OCI-LY1 (cell line): ENCODE results near the gene ROR1.

Source experiments
- H2AFZ ChIP-seq: fragments of 200-600 bp; sonication (generic), shearing (Covaris generic); 2 replicates; pipeline ENCODE4 v1.6.0; 2014; ENCODE audit warnings: antibody characterized with exemption, mild to moderate bottlenecking, low read length
- H3F3A ChIP-seq: fragments of 200-600 bp; sonication (generic), shearing (Covaris generic); 2 replicates; pipeline ENCODE4 v1.6.0; 2014; ENCODE audit warnings: mild to moderate bottlenecking, antibody characterized with exemption, low read length, moderate library complexity; ENCODE audit not compliant: insufficient read depth
- H3K27ac ChIP-seq: fragments of 200-600 bp; sonication (generic); 2 replicates; pipeline ENCODE4 v1.5.1; 2014; ENCODE audit warnings: low read length, mixed run types, mild to moderate bottlenecking, low read depth; ENCODE audit not compliant: poor library complexity, severe bottlenecking
- H3K27me3 ChIP-seq: fragments of 200-600 bp; sonication (generic); 2 replicates; pipeline ENCODE4 v1.6.0; 2014; ENCODE audit warnings: antibody characterized with exemption, mild to moderate bottlenecking, low read length, moderate library complexity; ENCODE audit not compliant: insufficient read depth
- H3K36me3 ChIP-seq: fragments of 200-600 bp; sonication (generic); 2 replicates; pipeline ENCODE4 v1.6.1; 2014; ENCODE audit warnings: mild to moderate bottlenecking, antibody characterized with exemption, low read length, moderate library complexity, mixed read lengths; ENCODE audit not compliant: insufficient read depth
- H3K4me1 ChIP-seq: fragments of 200-600 bp; sonication (generic); 2 replicates; pipeline ENCODE4 v1.5.1; 2014; ENCODE audit warnings: mild to moderate bottlenecking, low read length, moderate library complexity; ENCODE audit not compliant: insufficient read depth, severe bottlenecking
- H3K4me2 ChIP-seq: fragments of 200-600 bp; sonication (generic), shearing (Covaris generic); 2 replicates; pipeline ENCODE4 v1.6.1; 2014; ENCODE audit warnings: low read length
- H3K4me3 ChIP-seq: fragments of 200-600 bp; sonication (generic); 2 replicates; pipeline ENCODE4 v1.5.1; 2014; ENCODE audit warnings: low read length, low read depth, mild to moderate bottlenecking, mixed read lengths; ENCODE audit not compliant: poor library complexity, severe bottlenecking
- H3K79me2 ChIP-seq: fragments of 200-600 bp; shearing (Covaris generic); 2 replicates; pipeline ENCODE4 v1.6.1; 2016; ENCODE audit warnings: mixed run types, low read length, mixed read lengths; ENCODE audit not compliant: insufficient read depth
- H3K9ac ChIP-seq: fragments of 200-600 bp; sonication (generic), shearing (Covaris generic); 2 replicates; pipeline ENCODE4 v1.6.1; 2014; ENCODE audit warnings: mild to moderate bottlenecking, low read length, mixed read lengths
- H3K9me2 ChIP-seq: fragments of 200-600 bp; sonication (generic), shearing (Covaris generic); 2 replicates; pipeline ENCODE4 v1.6.1; 2014; ENCODE audit warnings: low read depth, mild to moderate bottlenecking, low read length, mixed read lengths
- H3K9me3 ChIP-seq: fragments of 200-600 bp; shearing (Covaris generic); 2 replicates; pipeline ENCODE4 v1.6.1; 2014; ENCODE audit warnings: low read length, mixed read lengths
- H4K20me1 ChIP-seq: fragments of 200-600 bp; sonication (generic), shearing (Covaris generic); 2 replicates; pipeline ENCODE4 v1.6.0; 2016; ENCODE audit warnings: mild to moderate bottlenecking, low read length; ENCODE audit not compliant: insufficient read depth
- EZH2 ChIP-seq: fragments of 200-600 bp; sonication (generic), shearing (Covaris generic); IDR thresholded peaks from 2 replicates; pipeline ENCODE4 v1.8.0; 2017; ENCODE audit warnings: borderline replicate concordance, mixed run types, mild to moderate bottlenecking, antibody characterized with exemption, low read length, moderate library complexity, mixed read lengths
- TF ChIP-seq, protein P1 (sequence below): fragments of 200-600 bp; sonication (generic), shearing (Covaris generic); IDR thresholded peaks from 2 replicates; pipeline ENCODE4 v1.5.1; 2017; ENCODE audit warnings: mild to moderate bottlenecking, antibody characterized with exemption, low read length, moderate library complexity, mixed read lengths

ROR1 gene

GRCh38 chr1:64093941-64094340 is 320.1 kb downstream of the ROR1 start:
- Histone ChIP-seq H3K4me2 (no peak overlapping the region), H3K4me3 (no peak overlapping the region), H3F3A (no peaks in the 10 kb centered on the region), H3K27ac (no peak overlapping the region), H3K9me2 (no peaks in the 10 kb centered on the region), H3K4me1 (no peaks in the 10 kb centered on the region), H3K79me2 (no peaks in the 10 kb centered on the region), H4K20me1 (no peaks in the 10 kb centered on the region), H3K9ac (no peak overlapping the region), H3K27me3 (no peaks in the 10 kb centered on the region), H3K36me3 (no peaks in the 10 kb centered on the region), H2AFZ (no peak overlapping the region), H3K9me3 (no peaks in the 10 kb centered on the region)
- no peak for TF ChIP-seq EZH2
- TF ChIP-seq, protein P1, sequence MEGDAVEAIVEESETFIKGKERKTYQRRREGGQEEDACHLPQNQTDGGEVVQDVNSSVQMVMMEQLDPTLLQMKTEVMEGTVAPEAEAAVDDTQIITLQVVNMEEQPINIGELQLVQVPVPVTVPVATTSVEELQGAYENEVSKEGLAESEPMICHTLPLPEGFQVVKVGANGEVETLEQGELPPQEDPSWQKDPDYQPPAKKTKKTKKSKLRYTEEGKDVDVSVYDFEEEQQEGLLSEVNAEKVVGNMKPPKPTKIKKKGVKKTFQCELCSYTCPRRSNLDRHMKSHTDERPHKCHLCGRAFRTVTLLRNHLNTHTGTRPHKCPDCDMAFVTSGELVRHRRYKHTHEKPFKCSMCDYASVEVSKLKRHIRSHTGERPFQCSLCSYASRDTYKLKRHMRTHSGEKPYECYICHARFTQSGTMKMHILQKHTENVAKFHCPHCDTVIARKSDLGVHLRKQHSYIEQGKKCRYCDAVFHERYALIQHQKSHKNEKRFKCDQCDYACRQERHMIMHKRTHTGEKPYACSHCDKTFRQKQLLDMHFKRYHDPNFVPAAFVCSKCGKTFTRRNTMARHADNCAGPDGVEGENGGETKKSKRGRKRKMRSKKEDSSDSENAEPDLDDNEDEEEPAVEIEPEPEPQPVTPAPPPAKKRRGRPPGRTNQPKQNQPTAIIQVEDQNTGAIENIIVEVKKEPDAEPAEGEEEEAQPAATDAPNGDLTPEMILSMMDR = no peak

GRCh38 chr1:64095832-64096231 is 322.0 kb downstream of the ROR1 start:
- Histone ChIP-seq H3K9me2 (no peaks in the 10 kb centered on the region), H3K4me3 (no peak overlapping the region), H3K27ac (no peak overlapping the region), H3K79me2 (no peaks in the 10 kb centered on the region), H4K20me1 (no peaks in the 10 kb centered on the region), H3K9me3 (no peaks in the 10 kb centered on the region), H3K36me3 (no peaks in the 10 kb centered on the region), H3K4me1 (no peaks in the 10 kb centered on the region), H3F3A (no peaks in the 10 kb centered on the region), H3K27me3 (no peaks in the 10 kb centered on the region), H2AFZ (no peak overlapping the region), H3K9ac (no peak overlapping the region), H3K4me2 (no peak overlapping the region)
- TF ChIP-seq, protein P1 = no peak
- TF ChIP-seq EZH2 = no peak

DNA sequence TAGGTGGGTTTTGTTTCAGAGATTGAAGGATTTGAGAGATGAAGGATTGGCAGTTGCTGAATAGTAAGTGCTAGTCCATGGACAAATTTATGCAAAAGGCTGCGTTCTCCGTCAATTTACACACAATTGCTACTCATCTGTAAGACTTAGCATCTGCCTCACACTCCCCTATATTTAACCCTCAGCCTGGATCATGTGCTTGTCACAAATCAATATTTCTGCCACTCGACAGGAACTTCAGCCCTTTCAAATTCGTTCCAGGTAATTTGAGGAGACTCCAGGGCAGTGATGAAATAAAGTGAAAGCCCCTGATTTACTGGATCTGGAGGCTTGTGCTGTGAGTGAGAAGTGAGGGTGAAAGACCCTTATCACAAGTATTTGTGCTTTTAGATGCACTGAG is 324.0 kb downstream of the ROR1 start:
- H3K9ac ChIP-seq = no peak overlapping the region
- H3K36me3 ChIP-seq = no peaks in the 10 kb centered on the region
- no peak overlapping the region for H2AFZ ChIP-seq
- no peaks in the 10 kb centered on the region for H3K9me3 ChIP-seq
- no peaks in the 10 kb centered on the region for H3K79me2 ChIP-seq
- H3K4me1 ChIP-seq = no peaks in the 10 kb centered on the region
- no peaks in the 10 kb centered on the region for H3K27me3 ChIP-seq
- TF ChIP-seq, protein P1 = no peak
- TF ChIP-seq EZH2 = no peak
- no peaks in the 10 kb centered on the region for H4K20me1 ChIP-seq
- no peaks in the 10 kb centered on the region for H3K9me2 ChIP-seq
- no peak overlapping the region for H3K27ac ChIP-seq
- H3K4me2 ChIP-seq = no peak overlapping the region
- H3K4me3 ChIP-seq = no peak overlapping the region
- no peaks in the 10 kb centered on the region for H3F3A ChIP-seq
